GM18870 (cell line): ENCODE data around the gene EGF.
"Not testable (repeated sequence)": the region's sequence is repeated elsewhere in the genome, so short reads cannot be mapped to it uniquely, and the experiment has no call there.

ENCODE experiments used
- ATAC-seq: cut with Tn5 transposase; IDR thresholded peaks from one replicate; pipeline ENCODE4 v1.9.1; 2021; ENCODE audit warnings: moderate library complexity; ENCODE audit not compliant: unreplicated experiment

The EGF gene

DNA sequence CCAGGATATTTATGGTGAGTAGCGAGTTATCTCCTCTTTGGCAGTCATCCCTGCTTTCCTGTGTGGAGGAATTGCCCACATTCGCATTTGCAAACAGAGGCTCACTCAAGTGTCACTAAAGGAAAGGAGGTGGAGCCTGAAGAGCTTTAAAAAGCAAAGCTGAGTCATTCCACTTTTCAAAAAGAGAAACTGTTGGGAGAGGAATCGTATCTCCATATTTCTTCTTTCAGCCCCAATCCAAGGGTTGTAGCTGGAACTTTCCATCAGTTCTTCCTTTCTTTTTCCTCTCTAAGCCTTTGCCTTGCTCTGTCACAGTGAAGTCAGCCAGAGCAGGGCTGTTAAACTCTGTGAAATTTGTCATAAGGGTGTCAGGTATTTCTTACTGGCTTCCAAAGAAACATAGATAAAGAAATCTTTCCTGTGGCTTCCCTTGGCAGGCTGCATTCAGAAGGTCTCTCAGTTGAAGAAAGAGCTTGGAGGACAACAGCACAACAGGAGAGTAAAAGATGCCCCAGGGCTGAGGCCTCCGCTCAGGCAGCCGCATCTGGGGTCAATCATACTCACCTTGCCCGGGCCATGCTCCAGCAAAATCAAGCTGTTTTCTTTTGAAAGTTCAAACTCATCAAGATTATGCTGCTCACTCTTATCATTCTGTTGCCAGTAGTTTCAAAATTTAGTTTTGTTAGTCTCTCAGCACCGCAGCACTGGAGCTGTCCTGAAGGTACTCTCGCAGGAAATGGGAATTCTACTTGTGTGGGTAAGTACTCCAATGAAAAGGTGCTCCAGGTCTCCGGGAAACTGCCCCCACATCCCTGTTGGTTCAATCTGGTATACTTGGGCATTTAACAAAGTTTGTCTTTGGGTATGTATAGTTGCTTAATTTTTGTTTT lies at the start of gene EGF:
Gene EGF (plus strand): TSS at position 178 of the 890 bp plus-strand sequence. CDS start 453 bp downstream, at position 631.
- ATAC-seq, result no peak

DNA sequence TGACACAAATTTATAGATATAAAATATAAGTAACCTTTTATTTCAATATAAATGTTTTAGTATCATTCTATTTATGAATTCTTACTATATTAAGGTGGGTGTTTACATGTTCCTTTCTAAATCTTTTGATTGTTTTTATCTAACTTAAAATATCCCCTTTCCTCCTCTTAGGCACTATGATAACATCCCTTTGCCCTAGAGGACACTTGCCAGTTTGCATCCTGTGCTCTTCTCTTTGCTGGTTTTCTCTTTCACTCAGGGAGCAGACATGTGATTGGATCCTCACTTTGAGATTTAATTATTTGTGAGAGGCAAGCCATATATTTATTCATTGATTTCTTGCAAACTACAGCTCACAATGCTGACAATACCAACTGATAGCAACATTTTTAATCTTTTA lies 48.5 kb upstream of the EGF start:
- ATAC-seq, result no peak

DNA sequence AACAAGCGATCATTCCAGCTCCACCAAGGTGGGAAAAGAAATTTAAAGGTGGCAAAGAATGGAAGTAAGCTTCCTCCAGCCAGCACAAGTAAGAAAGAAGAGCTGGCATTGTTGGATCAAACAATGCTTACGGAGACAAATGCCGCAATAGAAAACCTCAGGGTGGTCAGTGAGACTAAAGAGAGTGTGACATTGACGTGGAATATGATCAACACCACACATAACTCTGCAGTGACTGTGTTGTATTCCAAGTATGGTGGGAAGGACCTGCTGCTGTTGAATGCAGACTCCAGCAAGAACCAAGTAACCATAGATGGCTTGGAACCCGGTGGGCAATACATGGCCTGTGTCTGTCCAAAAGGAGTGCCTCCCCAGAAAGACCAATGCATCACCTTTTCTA lies 42.6 kb upstream of the EGF start:
- no peak for ATAC-seq

DNA sequence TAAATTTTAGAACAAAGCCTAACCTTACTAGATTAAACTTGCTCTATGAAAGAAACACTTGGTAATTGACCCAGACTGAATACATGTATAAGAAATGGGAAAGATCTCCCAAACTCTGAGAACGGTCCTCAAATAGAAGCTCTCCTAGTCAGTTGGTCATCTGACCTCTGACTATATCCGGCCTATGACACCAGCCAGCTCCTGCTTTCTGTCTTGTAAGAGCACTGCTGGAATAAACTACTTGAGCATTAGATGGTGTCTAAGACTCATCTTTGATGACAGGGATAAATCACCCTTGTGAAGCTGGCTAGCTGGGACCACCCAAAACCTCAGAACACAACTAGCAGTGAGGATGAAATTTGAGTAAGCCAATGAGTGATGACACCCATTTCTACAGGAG lies 40.6 kb upstream of the EGF start:
- ATAC-seq, result no peak

GRCh38 chr4:109872950-109873656 lies 39.6 kb upstream of the EGF start:
- ATAC-seq, result no peak

GRCh38 chr4:109873791-109874514 lies 38.7 kb upstream of the EGF start:
- ATAC-seq, result no peak

DNA sequence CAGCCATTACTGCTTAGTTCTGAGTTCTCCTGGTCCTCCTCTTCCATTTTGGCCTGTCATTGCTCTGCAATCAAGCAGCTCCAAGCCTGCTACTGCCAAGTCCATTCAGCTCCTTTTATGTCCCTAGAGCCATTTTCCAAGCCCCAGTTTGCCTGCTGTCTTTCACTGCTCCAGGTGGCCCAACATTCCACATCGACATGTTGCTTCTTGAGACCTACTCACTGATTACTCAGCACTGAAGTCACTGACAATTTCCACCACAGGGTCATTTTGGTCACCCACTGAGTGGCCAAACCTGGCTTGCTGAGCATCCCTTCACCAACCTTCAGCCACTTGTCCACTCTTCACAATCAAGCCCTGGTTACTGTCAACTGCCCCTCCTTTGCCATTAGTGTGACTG lies 37.6 kb upstream of the EGF start:
- no peak for ATAC-seq

DNA sequence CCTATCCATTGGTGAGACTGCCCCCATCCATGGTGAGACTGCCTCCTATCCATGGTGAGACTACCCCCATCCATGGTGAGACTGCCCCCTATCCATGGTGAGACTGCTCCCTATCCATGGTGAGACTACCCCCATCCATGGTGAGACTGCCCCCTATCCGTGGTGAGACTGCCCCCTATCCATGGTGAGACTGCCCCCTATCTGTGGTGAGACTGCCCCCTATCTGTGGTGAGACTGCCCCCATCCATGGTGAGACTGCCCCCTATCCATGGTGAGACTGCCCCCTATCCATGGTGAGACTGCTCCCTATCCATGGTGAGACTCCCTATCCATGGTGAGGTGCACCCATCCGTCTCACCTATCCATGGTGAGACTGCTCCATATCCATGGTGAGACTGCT lies 37.1 kb upstream of the EGF start:
- not testable (repeated sequence) for ATAC-seq

- ATAC-seq, result no peak
Observed at GRCh38 chr4:109876634-109877265, 35.9 kb upstream of the EGF start.

- ATAC-seq, result peak; percentile 93
Observed at GRCh38 chr4:109877400-109877799, 35.3 kb upstream of the EGF start.

DNA sequence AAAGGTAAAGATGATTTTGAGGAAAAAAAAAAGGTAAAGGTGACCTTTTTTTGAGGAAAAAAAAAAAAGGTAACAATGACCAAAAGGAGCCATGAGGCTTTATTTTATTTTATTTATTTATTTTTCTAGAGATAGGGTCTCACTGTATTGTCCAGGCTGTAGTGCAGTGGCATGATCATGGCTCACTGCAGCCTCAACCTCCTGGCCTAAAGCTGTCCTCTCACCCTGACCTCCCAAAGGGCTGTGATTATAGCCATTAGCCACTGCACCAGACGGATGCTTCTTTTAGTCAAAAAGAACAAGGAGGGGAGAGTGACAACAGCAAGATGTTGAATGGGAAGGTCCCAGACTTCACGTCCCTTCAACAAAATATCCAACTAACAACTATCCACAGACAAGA lies 34.3 kb upstream of the EGF start:
- no peak for ATAC-seq

- no peak for ATAC-seq
Observed at GRCh38 chr4:109879081-109879480, 33.6 kb upstream of the EGF start.

DNA sequence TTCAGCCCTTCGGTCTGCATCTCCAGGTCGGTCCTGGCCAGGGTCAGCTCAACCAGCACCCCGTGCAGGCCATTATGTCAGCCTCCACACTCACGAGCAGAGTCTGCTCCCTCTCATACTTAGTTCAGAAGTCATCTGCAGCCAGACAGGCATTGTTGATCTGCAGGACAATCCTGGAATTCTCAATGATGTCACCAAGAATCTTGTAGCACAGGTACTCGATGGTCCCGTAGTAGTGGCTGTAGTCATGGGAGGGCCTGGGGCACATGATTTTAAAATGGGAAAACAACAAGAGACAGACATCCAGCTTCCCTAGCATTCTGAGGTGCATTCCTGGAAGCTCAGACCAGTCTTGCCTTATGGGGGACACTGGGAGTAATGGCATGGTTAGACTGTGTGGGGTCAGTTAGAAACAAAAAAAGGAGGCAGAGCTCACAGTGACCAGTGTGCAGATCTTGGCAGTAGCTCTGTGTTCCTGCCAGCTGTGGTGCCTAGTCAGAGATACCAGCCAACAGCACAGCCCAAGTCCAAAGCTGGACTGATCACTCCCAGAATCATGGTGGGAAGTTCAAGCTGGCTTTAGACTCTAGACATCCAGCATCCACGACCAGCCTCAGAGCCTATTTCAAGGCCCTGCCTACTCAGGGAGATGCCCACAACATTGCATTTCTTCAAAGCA lies 32.9 kb upstream of the EGF start:
- no peak for ATAC-seq

GRCh38 chr4:109886303-109886702 lies 26.4 kb upstream of the EGF start:
- ATAC-seq, result no peak

DNA sequence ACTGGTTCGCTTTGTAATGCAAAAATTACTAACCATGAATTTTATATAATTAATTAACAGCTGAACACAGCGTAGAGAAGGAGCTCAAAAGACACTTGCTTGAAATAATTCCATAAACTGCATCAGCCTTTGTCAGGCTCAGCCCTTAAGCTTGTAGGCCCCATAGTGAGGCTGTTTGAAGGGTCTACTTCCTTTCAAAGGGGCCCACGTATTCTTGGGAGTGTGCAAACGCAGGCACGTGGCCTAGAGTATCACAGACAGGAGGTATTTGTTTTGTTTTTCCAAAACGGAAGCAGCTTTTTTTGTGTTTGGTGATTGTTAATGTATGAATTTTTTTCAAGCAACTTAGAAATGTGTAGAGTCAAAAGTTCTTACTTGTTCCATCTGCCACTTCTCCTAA lies 25.6 kb upstream of the EGF start:
- ATAC-seq, result no peak

DNA sequence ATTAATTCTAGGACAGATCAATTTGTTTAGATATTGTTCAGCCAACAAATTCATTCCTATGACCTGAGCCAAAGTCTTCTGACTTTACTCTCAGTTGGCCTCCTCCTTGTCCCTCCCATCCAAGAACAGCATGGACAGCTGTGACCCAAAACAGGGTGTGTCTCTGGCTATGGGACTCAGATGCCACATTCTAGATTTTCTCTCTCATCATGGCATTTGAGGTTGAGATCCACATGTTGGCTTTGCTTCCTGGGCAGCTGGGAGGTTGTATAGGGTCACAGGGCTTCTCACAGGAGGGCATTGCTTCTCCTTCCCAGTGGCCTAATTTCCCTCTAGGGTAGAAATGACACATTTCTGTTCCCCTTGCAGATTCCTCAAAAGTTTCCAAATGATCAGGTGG lies 22.6 kb upstream of the EGF start:
- no peak for ATAC-seq

- ATAC-seq, result no peak
Observed at GRCh38 chr4:109902559-109903251, 10.0 kb upstream of the EGF start.

- no peak for ATAC-seq
Observed at GRCh38 chr4:109908731-109909130, 4.0 kb upstream of the EGF start.

- no peak for ATAC-seq
Observed at GRCh38 chr4:109910256-109910655, 2.4 kb upstream of the EGF start.
